BE2C (cell line): ENCODE measurements around the gene SPATA3.
A peak's percentile ranks its signal among the peaks of the same experiment; 100 is the strongest.
"Not testable (repeated sequence)": the region's sequence is repeated elsewhere in the genome, so short reads cannot be mapped to it uniquely, and the experiment has no call there.

ENCODE experiments used
- DNase-seq: peaks from one replicate; pipeline ENCODE4 v3.0.0-alpha.2; 2020
- H3K27me3 ChIP-seq: fragments of 250-450 bp; sonication (Bioruptor Pico); 2 replicates; pipeline ENCODE4 v1.5.1; 2020; ENCODE audit warnings: mild to moderate bottlenecking
- H3K36me3 ChIP-seq: fragments of 250-450 bp; sonication (Bioruptor Pico); 2 replicates; pipeline ENCODE4 v1.5.1; 2020; ENCODE audit warnings: mild to moderate bottlenecking
- H3K4me1 ChIP-seq: fragments of 250-450 bp; sonication (Bioruptor Pico); 2 replicates; pipeline ENCODE4 v1.5.1; 2020
- H3K4me3 ChIP-seq: 2 replicates; pipeline ENCODE4 v1.5.1; 2011; ENCODE audit warnings: low read depth, low read length
- H3K9me3 ChIP-seq: fragments of 250-450 bp; sonication (Bioruptor Pico); 2 replicates; pipeline ENCODE4 v1.5.1; 2020
- TF ChIP-seq, protein P1 (sequence below): IDR thresholded peaks from 2 replicates; pipeline ENCODE4 v1.5.1; 2012; ENCODE audit warnings: mild to moderate bottlenecking, low read depth, low read length

Gene SPATA3

DNA sequence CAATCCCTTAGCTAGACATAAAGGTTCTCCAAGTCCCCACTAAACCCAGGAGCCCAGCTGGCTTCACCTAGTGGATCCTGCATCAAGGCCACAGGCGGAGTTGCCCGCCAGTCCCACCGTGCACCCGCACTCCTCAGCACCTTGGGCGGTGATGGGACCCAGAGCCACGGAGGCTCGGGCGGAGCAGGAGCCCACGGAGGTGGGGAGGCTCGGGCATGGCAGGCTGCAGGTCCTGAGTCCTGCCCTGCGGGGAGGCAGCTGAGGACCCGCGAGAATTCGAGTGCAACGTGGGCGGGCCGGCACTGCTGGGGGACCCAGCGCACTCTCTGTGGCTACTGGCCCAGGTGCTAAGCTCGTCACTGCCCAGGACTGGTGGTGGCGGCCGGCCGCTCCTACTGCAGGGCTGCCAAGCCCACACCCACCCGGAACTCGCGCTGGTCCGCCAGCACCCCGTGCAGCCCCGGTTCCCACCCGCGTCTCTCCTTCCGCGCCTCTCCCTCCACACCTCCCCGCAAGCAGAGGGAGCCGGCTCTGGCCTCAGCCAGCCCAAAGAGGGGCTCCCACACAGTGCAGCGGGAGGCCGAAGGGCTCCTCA lies 31.7 kb upstream of the SPATA3 start:
- H3K4me1 ChIP-seq = no peaks in the 10 kb centered on the region
- TF ChIP-seq, protein P1, sequence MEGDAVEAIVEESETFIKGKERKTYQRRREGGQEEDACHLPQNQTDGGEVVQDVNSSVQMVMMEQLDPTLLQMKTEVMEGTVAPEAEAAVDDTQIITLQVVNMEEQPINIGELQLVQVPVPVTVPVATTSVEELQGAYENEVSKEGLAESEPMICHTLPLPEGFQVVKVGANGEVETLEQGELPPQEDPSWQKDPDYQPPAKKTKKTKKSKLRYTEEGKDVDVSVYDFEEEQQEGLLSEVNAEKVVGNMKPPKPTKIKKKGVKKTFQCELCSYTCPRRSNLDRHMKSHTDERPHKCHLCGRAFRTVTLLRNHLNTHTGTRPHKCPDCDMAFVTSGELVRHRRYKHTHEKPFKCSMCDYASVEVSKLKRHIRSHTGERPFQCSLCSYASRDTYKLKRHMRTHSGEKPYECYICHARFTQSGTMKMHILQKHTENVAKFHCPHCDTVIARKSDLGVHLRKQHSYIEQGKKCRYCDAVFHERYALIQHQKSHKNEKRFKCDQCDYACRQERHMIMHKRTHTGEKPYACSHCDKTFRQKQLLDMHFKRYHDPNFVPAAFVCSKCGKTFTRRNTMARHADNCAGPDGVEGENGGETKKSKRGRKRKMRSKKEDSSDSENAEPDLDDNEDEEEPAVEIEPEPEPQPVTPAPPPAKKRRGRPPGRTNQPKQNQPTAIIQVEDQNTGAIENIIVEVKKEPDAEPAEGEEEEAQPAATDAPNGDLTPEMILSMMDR = no peak

DNA sequence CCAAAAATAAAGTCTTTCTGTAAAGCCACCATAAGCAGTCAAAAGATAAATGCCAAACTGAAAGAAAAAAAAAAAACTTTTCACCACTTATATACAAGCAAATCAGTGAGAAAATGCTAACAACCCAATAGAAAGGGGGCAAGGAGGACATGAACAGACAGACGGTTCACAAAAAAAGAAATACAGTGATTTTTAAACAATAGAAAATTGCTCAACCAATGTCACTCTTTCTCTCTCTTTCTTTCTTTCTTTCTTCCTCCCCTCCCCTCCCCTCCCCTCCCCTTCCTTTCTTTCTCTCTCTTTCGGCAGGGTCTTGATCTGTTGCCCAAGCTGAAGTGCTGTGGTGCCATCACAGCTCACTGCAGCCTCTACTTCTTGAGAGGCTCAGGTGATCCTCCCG lies 28.8 kb upstream of the SPATA3 start:
- Histone ChIP-seq H3K4me3 (no peak overlapping the region), H3K4me1 (no peaks in the 10 kb centered on the region), H3K36me3 (no peaks in the 10 kb centered on the region), H3K9me3 (0 out of 2 replicates have a peak, but pooled peaks cover 7% of the 10 kb centered on the region), H3K27me3 (no peaks in the 10 kb centered on the region)
- TF ChIP-seq, protein P1 = no peak
- DNase-seq = no peak

More for the DNA sequence above, 31.7 kb upstream of the SPATA3 start:
- 0 out of 2 replicates have a peak, but pooled peaks cover 7% of the 10 kb centered on the region for H3K9me3 ChIP-seq
- DNase-seq = no peak
- H3K27me3 ChIP-seq = no peaks in the 10 kb centered on the region
- no peaks in the 10 kb centered on the region for H3K36me3 ChIP-seq
- no peak overlapping the region for H3K4me3 ChIP-seq

DNA sequence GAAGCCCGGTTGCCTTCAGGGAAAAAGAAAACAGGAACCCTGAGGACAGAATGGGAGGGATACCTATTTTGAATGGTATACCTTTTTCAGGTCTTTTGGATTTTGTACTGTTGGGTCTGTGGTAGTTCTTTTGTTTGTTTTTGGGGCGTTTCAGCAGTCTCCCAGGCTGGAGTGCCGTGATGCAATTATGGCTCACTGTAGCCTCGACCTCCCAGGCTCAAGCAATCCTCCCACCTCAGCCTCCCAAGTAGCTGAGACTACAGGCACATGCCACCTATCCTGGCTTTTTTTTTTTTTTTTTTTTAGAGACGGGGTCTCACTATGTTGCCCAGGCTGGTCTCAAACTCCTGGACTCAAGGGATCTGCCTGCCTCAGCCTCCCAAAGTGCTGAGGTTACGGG lies 27.6 kb upstream of the SPATA3 start:
- not testable (repeated sequence) for H3K9me3 ChIP-seq, H3K4me3 ChIP-seq

DNA sequence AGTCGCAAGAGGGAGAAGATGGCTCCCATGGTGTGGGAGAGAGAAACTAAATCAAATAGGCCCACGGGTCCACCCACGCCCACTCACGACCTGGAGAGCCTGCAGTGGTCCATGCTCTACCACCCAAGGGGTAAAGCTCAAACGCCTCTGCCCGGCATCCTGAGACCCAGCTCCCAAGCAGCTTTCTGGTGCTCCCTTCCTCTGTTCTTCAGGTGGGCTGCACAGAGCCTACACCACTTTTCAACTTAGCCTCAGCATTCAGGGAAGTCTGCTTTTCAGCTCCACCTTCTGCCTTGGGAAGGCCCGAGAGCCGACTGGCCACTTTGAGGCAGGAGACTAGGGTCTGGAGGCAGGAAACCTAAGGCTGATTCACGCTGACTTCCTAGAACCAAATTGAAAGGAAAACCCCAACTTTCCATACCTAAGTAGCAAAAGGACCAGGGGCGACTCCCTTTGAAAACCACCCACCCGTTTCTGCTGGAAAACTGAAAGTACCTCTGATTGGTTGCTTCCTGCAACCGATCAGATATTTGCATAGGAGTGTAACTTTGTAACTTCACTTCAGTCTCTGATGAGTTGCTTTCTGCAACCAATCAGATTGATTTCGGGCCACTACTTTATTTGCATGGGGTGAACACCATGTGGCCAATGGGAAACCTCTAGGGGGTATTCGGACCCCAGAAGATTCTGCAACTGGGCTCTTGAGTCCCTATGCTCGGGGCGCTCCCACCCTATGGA lies 26.8 kb upstream of the SPATA3 start:
- TF ChIP-seq, protein P1 = no peak
- H3K4me3 ChIP-seq = peak overlapping the region; percentile 22; the same call in 1 of the 2 replicates
- DNase-seq = no peak

More for the DNA sequence above, 27.6 kb upstream of the SPATA3 start:
- H3K36me3 ChIP-seq, H3K4me1 ChIP-seq, H3K27me3 ChIP-seq, DNase-seq: not testable (repeated sequence)

DNA sequence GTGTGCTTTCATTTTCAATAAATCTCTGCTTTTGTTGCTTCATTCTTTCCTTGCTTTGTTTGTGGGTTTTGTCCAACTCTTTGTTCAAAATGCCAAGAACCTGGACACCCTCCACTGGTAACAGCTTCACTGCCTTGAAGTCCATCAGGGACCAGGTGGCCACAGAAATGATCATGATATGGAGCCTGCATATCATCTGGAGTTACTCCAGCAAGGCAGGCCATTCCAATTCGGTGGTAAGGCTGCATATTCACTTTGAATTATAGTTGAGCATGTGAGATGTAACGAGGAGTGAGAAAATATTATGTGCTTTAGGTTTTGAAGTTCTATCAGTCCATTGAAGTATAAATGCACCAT lies 26.3 kb upstream of the SPATA3 start:
- Histone ChIP-seq H3K27me3 (no peaks in the 10 kb centered on the region), H3K36me3 (no peaks in the 10 kb centered on the region), H3K4me1 (no peaks in the 10 kb centered on the region), H3K9me3 (no peaks in the 10 kb centered on the region), H3K4me3 (no peak overlapping the region)
- TF ChIP-seq, protein P1 = no peak
- no peak for DNase-seq

More for the DNA sequence above, 26.8 kb upstream of the SPATA3 start:
- H3K4me1 ChIP-seq = no peaks in the 10 kb centered on the region
- H3K27me3 ChIP-seq = no peaks in the 10 kb centered on the region
- H3K9me3 ChIP-seq = no peaks in the 10 kb centered on the region
- H3K36me3 ChIP-seq = no peaks in the 10 kb centered on the region

DNA sequence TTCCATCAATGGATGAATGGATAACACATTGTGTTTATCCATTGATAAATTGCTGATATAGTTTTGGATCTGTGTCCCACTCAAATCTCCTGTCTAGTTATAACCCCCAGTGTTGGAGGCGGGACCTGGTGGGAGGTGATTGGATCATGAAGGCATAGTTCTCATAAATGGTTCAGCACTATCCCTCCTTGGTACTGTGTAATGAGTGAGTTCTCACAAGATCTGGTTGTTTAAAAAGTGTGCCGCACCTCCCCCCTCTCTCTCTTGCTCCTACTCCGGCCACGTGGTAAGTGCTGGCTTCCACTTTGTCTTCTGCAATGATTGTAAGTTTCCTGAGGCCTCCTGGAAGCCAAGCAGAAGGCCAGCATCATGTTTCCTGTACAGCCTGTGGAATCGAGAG lies 23.9 kb upstream of the SPATA3 start:
- Histone ChIP-seq H3K27me3 (no peaks in the 10 kb centered on the region), H3K4me3 (no peak overlapping the region), H3K36me3 (no peaks in the 10 kb centered on the region), H3K9me3 (no peaks in the 10 kb centered on the region), H3K4me1 (no peaks in the 10 kb centered on the region)
- DNase-seq = no peak
- TF ChIP-seq, protein P1 = no peak
